ENCODE results near the gene NECAB3.

The NECAB3 gene

DNA sequence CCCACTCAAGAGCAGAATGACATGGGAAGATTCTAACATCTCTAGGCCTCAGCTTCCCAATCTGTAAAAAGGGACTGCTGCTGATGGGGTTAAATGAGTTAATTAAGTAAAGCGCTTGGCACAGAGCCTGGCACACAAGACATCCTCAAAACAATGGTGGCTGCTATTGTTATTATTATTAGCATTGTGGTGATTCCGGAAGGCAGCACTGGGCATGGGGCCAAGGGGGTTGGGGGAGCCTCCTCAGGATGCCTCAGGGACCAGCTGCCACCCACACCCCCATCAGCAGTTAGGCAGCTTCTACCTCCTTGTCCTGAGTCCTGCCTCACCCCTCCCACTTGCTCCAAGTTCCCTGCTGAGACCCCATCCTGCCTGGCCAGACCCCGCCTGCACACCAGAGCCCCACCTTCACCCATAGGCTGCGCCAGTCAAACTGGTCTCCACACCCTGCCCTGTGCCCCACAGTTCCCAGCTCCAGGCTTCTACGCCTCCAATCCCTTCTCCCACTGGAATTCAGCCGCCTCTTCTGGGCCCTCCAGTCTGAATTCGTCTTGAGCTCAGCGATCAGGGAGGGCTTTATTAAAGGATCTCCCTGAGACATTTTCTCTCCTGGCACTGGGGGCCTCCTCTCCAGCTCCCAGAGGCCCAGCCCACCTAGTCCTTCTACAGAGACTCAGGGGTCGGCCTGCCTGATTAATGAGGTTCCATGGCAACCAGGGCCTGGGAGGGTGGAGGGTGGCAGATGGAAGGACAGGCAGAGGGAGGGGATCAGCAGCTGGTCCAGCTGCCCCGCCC, 10.5 kb upstream of the NECAB3 start:
- no peak for DNase-seq
- intact Hi-C loops (cut with DNase I) = no loop called here

- DNase-seq = no peak
- intact Hi-C loops (cut with DNase I) = no loop called here
Measured at GRCh38 chr20:33681728-33682353, 7.6 kb upstream of the NECAB3 start.

DNA sequence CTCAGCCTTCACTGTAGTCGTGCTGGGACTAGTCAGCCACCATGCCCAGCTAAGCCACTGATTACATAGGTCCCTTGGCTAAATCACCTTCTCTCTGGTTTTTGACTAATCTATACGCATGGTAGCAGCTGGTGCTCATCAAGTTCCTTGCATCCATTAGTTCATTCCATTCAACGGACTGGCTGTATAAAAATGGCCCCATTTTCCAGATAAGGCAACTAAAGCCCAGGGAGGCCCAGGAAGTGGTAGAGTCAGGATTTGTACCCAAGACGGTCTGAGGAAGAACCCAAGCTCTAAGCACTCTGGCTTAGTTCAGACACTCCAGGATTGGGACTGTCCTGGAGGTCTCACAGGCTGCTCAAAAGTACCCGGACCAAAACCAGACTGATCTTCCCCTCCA, 7.1 kb upstream of the NECAB3 start:
- intact Hi-C loops (cut with DNase I) = no loop called here
- no peak for DNase-seq

DNA sequence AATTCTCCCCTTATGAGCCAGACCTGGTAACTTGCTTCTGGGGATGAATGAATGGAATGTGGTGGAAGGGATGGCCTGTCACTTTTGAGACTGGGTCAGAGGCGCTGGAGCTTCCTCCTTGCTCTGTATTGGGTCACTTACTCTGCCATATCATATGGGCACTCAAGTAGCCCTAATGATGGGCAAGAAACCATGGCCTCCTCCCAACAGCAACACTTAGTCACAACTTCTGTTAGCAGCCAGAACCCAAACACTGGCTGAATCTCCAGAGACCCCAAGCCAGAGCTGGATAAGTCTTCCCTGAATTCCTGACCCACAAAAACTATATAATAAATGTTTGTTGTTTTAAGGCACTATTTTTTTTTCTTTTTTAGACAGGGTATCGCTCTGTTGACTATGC, 6.5 kb upstream of the NECAB3 start:
- DNase-seq = no peak
- intact Hi-C loops (cut with DNase I) = no loop called here

DNA sequence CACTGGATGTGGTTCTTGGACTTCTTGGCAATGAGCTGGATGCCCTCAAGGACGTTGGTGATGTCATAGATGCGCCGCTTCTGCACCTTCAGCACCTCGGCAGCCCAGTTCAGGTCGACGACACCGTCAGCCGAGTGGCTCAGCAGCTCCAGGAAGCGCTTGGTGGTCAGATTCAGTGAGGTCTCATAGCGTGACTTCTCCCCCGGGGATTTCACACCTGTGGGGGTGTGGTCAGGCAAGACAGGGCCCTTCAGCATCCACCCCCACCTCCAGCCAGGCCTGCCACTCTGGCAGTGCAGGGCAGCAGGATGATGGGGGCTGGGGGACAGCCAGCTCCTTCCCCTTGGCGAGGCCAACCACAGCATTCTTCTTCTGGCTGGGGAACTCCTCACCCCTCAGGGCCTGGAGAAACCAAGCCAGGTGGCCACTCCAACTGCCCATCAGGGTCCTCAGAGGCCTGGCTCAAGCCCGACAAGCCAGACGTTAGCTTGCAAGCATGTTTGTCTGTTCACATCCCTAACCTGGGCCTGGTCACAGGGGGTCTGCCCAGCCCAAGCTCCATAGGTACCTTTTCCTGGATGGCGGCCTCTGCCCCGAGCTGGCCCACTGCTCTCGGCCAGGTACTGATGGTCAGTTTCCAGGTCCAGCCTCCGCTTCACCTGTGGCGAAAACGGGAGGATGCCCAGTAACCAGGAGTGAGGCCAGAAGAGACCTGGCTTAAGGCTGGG, 5.7 kb upstream of the NECAB3 start:
- DNase-seq = no peak
- intact Hi-C loops (cut with DNase I) = no loop called here

GRCh38 chr20:33677991-33678702, 3.9 kb upstream of the NECAB3 start:
- intact Hi-C loops (cut with DNase I) = no loop called here
- DNase-seq = no peak

DNA sequence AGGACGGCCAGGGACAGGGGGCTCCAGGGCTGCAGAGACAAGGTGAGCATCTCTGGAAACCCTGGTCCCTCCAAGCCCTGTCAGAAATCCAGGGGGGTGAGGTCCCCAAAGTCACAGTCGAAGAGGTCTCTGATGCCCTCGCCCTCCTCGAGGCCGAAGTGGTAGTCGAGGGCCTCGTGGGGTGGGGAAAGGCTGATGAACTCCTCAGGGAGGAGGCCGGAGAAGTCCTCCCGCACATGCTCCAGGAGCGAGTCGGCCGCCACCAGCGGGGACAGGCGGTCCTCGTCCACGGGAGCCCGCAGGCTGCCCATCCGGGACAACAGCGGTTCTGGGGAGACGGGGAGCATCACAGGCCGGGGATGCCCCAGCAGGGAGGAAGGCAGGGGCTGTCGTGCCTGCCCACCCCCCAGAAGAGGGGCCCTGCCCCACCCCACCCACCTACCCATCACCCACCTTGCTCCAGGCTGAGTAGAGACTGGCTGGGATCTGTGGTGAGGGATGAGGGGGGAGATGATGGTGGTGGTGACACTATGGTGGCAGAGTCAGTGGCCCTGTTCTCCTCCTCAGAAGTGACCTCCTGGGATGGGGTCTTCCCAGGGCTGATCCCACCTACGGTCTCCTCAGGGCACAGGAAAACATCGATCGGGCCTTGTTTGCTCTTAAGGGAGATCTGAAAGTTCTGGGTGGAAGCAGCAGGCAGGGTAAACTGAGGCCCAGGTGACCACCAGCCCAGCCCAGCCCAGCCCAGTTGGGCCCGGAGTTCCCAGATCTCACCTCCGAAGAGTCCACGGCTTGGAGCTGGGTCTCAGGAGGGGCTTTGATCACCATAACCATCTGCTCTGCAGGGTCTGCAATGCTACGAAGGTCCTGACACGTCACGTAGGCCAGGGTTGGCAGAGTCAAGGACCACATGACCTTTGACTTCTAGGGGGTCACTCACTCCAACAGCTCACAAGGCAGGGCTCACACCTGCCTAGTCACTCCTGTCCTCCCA, 2.7 kb upstream of the NECAB3 start:
- intact Hi-C loops (cut with DNase I) = no loop called here
- DNase-seq = no peak

GRCh38 chr20:33676121-33676520, 1.9 kb upstream of the NECAB3 start:
- no peak for DNase-seq
- intact Hi-C loops (cut with DNase I) = no loop called here

DNA sequence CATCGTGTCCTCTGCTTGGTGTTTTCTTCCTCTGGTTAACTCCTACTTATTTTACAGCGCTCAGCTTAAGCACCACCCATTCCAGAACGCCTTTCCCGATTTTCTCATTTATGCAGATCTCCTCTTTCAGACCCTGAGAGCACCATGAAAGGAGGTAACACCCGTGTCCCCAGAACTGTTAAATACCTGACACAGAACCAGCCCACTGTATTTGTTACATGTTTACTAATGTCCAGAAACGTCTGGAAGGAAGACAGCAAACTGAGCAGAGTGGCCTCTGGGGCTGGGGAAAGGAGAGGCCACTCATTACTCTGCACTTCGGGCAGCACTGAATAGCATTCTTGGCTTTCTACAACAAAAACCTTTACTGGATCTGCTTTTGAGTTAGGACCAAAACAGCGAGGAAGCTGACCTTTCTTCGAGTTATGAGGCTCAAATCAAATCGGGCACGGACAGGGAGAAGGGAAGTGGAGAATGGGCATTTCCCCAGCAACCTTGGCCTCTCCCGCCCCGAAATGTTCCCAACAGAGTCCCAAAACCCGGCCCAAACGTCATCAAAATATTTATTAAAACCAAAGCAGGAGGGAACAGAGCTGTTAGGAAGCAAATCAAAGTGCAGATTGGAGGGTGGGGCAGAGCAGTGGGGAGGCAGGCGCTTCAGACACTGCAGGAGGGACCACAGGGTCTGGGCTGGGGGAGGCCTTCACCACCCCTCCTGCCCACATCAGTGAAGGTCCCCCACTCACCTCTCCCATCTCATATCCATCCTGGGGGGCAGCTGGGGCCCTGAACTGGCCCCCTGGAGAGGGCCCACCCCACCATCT, 1.1 kb upstream of the NECAB3 start:
- DNase-seq = no peak
- intact Hi-C loops (cut with DNase I) = no loop called here

- no peak for DNase-seq
- intact Hi-C loops (cut with DNase I) = no loop called here
Measured at GRCh38 chr20:33673410-33674293, 576 bp downstream of the NECAB3 start.

DNA sequence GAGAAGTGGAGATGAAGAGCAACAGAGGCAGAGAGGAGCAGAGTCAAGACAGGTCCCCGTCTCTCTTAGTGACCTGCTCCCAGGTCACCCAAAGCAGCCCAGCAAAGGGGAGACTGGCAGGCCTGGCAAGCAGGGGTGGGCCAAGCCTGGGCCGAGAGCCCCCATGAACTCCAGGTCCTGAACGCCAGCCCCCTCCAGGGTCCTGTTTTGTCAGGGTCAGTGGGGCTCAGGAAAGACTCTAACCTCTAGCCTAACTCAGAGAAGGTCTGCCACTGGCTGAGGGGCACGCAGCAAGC, 1.2 kb downstream of the NECAB3 start:
- intact Hi-C loops (cut with DNase I) = no loop called here

GRCh38 chr20:33672426-33673113, 1.7 kb downstream of the NECAB3 start:
- intact Hi-C loops (cut with DNase I) = no loop called here
- no peak for DNase-seq

More for the DNA sequence above, 1.2 kb downstream of the NECAB3 start:
- DNase-seq = no peak

DNA sequence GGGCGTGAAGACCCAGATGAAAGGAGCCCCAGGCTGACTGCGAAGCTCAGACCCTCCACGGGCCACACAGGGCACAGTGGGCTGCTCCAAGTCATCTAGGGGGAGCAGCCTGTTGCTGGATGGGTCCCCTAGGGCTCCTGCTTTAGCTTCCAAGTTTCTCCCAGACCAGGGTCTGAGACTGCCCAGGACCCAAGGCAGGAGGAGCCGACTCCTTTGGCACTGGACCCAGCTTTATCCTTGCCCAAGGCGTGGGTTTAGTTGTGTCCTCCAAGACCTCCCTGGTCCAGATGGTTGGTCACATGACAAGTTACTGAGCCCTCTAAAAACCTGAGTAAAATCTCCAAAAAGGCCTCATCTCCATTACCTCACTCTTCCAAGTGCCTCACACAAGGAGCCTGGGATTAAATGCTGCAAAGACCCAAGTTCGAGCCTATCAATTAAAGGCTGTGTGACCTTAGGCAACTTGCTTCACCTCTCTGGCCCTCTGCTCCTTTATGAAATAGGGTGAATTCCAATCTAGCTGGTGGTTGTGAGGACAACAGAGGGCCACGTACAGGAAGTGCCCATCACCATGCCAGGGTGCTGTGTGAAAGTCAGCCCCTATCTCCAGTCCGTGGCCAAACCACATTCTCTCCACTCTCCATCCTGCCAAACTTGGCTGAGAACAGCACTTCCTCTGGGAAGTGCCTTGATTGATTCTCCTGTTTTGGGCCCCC, 2.5 kb downstream of the NECAB3 start:
- no peak for DNase-seq
- intact Hi-C loops (cut with DNase I) = no loop called here

DNA sequence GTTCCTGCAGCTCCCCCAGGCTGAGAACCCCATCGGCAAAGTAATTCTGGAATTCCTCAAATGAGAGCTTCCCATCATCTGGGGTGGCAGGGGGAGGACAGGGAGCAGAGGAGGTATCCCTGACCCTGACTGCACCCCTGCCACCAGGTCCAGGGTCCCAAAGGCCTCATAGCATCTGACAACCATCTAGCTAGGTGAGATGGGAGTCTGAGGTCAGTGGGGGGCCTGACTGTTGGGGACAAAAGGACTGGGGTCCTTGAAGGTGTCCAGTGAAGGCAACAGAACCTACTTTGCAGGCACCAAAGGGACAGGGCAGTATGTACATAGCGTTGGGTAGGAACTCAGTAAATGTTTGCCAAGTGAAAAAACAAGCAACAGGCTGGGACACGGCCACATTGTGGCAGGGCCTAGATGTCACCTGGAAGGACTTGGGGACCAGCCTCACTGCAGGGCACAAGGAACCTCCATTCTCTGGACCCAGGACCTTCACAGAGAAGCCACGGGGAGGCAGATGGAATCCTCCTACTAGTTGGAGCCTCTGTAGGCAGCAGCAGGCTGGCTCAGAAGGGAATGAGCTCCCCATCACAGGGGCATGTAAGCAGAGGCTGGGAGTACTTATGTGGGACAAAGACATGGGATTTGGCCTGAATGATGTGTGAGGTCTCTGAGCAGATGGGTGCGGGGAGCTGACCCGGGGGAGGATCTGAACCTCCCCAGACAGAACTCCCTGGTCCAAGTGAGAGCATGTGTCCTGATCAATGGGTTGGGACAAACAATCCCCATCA, 3.3 kb downstream of the NECAB3 start:
- intact Hi-C loops (cut with DNase I) = no loop called here
- DNase-seq = no peak

Data from head of caudate nucleus (tissue), 42 donors.